Measurements from ENCODE around the gene GALNT15. TPM values are rescaled to one million over a fixed set of nuclear protein-coding genes. Genes with fewer than 3 reads are reported as not detected.

GALNT15 gene
- polyA plus RNA-seq, 4 donors, result 1.6 to 2.3 (median 2.0) TPM

GRCh38 chr3:16148783-16149182 lies 25.7 kb upstream of the GALNT15 start:
- DNase-seq (ENCODE audit: low read depth in 4 of 4, low spot score in 3 of 4), result peak in 1 of 4 donors; percentile 5

- no peak for DNase-seq (ENCODE audit: low read depth in 4 of 4, low spot score in 3 of 4)
Measured at GRCh38 chr3:16150285-16150684, 24.2 kb upstream of the GALNT15 start.

DNA sequence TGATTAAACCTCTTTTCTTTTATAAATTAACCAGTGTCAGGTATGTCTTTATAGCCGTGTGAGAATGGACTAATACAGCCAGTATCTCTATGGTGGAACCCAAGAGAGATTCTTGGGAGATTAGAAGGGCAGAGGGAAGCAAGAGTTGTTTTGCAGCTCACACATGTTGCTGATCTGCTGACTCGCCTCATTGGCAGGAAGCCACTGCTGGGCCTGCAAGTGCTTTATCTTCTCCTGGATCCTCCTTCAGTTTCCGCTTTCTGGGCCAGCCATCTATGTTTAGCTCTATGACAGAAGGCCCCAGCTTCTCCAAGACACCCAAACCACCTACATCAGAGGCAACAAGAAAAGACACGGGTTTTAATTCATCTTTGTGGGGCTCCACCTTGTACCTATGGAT lies 23.4 kb upstream of the GALNT15 start:
- no peak for DNase-seq (ENCODE audit: low read depth in 4 of 4, low spot score in 3 of 4)

- no peak for DNase-seq (ENCODE audit: low read depth in 4 of 4, low spot score in 3 of 4)
Measured at GRCh38 chr3:16168211-16168610, 6.3 kb upstream of the GALNT15 start.

DNA sequence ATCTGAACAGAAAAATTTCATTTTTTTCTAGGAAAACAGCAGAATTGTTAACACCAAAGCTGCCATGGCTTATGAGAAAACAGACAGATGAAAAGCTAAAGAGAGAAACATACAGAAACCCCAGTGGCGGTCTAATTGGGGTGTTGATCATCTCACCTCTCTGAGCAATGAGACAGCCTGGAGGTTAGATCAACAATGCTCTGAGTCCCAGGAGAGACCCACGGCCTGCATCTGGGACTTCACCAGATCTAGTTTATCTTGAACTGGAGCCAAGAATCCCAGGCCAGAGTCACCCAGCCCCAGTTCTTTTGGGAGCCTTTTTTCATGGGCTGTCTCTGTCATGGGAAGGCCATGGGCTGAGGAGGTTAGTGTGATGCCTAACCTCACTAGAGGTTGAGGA lies 3.5 kb upstream of the GALNT15 start:
- no peak for DNase-seq (ENCODE audit: low read depth in 4 of 4, low spot score in 3 of 4)

GRCh38 chr3:16171825-16172224 lies 2.7 kb upstream of the GALNT15 start:
- DNase-seq (ENCODE audit: low read depth in 4 of 4, low spot score in 3 of 4), result no peak

- DNase-seq (ENCODE audit: low read depth in 4 of 4, low spot score in 3 of 4), result no peak
Measured at GRCh38 chr3:16173283-16174025, 1.0 kb upstream of the GALNT15 start.

DNA sequence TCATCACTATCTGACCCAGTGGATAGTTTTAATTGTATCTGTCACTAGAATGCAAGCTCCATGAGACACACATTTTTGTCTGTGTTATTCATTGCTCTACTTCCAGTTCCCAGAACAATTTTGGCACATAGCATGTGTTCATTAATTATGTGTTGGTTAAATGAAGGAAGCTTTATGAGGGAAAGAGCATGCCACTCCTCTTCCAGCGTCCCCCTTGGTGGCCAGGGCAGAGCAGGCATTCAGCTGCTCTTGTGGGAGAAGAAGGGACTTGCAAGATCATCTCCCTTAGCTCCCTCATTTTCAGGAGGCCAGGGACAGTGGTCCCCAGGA lies 489 bp upstream of the GALNT15 start:
- DNase-seq (ENCODE audit: low read depth in 4 of 4, low spot score in 3 of 4), result no peak

- DNase-seq (ENCODE audit: low read depth in 4 of 4, low spot score in 3 of 4), result no peak
Measured at GRCh38 chr3:16174976-16175901, 759 bp downstream of the GALNT15 start.

- DNase-seq (ENCODE audit: low read depth in 4 of 4, low spot score in 3 of 4), result no peak
Measured at GRCh38 chr3:16176391-16177030, 2.0 kb downstream of the GALNT15 start.

DNA sequence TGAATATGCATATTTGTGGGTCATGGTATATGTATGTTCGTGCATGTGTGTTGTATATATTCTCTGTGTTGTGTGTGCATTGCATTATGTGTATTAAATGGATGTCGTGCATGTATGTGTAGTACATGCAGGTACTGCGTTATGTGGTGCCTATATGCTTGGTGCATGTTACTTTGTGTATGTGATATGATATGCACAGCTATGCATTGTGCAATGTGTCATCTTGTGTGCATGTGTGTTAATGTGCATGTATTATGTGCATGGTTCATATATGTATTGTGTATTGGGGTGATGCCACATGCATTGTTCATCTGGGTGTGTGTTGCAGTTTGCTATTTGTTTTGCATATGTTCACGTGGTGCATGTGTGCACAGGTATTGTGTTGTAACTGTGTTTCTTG lies 2.9 kb downstream of the GALNT15 start:
- DNase-seq (ENCODE audit: low read depth in 4 of 4, low spot score in 3 of 4), result no peak

GRCh38 chr3:16177962-16178627 lies 3.6 kb downstream of the GALNT15 start:
- DNase-seq (ENCODE audit: low read depth in 4 of 4, low spot score in 3 of 4), result peak; percentile 35 to 62 (median 51)

DNA sequence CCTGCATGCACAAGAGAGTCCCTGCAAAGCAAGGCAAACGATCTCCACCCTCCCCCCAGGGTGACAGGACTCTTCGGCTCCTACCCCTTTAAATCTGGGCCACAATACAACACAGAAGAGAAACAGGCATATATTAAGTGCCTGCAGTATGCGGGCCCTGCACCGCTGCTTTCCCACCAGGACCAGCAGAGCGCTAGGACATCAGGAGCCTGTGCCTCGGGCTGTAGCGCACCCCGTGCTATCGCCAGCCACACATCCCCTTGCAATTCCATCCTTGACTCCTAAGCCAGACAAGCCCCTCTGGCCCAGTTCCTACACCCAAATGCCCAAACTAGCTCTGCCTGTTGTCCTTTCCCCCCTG lies 4.1 kb downstream of the GALNT15 start:
- no peak for DNase-seq (ENCODE audit: low read depth in 4 of 4, low spot score in 3 of 4)

DNA sequence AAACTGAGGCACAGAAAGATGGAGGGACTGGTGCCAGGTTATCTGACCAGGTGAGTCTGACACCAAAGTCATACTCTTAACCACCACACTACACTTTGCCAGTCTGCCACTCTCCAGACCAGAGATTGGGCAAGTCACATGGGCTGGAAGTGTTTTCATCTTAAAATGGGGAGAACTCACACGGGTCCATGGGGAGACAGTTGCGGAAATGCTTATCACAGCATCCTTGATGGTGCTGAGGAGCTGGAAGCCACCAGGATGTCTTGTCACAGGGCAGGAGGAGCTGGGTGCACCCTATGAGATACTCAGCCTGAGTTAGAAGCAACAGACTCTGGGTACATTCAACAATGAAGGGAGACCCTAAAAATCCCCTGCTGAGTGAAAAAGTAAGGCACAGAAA lies 4.8 kb downstream of the GALNT15 start:
- DNase-seq (ENCODE audit: low read depth in 4 of 4, low spot score in 3 of 4), result no peak

DNA sequence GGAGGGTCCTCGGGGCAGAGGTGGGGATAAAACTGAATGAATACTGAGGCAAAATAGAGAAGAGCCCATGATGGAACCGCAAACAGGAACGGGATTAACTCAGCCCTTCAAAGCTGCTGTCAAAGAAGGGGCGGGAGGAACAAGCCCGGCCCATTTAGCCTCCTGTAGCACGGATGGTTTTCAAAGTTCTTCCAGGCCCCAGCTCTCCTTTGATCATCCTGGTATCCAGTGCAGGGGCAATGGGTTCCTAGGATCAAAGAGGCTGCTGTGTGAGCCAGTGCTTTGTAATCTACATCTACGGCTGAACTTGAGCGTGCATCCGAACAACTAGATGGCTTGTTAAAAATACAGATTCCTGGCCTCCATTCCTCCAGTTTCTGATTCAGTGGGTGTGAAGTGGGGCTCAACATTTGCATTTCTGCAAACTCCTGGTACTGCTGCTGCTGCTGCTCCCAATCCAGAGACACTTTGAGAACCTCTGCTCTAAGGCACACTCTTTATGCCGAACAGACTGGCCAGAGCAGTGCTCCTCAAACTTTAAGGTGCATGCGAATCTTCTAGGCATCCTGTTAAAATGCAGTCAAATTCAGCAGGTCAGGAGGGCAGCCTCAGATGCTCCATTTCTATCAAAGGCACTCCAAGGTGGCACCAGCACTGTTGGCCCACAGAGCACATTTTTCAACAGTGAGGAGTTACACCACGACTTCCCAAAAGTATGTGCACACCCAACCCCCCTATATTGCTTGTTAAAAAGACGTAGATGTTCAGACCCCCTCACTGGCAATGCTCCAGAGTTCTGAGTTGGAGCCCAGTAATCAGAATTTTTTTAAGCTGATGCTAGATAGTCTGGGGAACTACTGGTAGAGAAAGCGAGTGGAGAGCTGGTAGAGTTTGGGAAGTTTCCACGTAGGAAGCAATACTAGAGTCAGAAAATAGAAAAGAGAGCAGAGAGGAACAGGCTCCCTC lies 5.6 kb downstream of the GALNT15 start:
- no peak for DNase-seq (ENCODE audit: low read depth in 4 of 4, low spot score in 3 of 4)

DNA sequence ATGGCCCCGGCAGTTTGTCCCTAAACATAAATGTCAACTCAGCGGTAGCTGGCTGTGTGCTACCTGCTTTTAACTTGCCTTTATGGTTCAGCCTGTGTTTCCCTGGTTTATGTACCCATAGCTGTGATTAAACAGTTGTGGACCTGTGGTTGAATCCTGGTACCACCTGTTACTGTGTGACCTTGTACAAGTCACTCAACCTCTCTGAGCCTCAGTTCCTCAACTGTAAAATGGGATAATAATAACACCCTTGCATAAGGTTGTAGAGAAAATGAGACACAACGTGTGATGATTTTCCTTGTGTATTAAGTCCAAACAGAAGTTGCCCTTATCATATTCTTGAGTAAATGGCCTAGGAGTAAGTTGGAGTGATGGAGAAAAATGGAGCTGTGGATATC lies 6.3 kb downstream of the GALNT15 start:
- DNase-seq (ENCODE audit: low read depth in 4 of 4, low spot score in 3 of 4), result no peak

DNA sequence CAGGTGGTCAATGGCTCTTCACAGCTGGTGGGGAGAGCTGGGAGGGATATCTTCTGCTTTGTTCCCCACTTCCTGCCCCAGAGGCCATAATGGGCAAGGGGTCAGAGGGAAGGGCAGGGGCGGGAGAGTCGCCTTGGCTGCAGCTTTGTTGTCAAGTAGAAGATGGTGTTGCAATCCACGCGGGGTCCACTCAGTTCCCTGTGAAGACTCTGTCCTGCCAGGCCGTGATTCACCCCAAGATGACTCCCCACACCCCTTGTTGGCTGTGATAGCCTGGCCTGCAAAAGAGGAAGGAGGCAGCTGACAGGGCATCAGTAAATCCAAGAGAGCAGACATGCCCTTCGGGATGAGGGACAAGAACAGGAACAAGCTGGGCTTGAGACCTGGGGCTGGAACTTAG lies 6.9 kb downstream of the GALNT15 start:
- no peak for DNase-seq (ENCODE audit: low read depth in 4 of 4, low spot score in 3 of 4)

DNA sequence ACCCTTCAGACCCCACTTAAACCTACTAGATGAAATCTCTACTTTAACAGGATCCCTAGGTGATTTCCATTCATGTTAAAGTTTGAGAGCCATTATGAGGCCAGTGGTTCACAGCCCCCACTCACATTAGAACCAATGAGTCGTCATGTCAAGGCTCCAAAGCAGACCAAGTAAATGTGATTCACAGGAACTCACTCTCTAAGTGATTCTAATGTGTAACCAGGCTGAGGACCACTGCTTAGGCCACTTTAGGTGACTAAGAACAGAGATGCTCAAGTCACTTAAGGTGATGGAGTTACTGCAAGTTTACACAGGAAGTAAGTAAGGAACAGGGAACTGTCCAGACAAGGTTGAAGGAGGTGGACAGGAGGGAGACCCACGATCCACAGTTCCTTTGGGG lies 7.7 kb downstream of the GALNT15 start:
- no peak for DNase-seq (ENCODE audit: low read depth in 4 of 4, low spot score in 3 of 4)

DNA sequence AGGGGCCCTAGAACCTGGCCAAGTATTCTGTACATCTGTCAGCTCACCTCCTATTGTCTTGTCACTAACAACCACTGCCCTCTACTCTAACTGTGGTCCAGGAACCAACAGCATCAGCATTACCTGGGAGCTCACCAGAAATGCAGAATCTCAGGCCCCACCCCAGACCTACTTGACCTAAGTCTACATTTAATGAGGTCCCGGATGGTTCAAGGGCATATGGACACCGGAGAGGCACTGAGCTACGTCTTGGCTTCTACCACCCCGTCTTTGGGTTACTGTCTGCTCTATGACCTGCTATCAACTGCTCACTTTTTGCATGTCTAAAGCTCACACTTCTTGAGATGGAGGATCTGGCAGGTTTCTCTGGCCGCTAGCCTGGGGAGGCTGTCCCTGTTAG lies 8.1 kb downstream of the GALNT15 start:
- no peak for DNase-seq (ENCODE audit: low read depth in 4 of 4, low spot score in 3 of 4)

DNA sequence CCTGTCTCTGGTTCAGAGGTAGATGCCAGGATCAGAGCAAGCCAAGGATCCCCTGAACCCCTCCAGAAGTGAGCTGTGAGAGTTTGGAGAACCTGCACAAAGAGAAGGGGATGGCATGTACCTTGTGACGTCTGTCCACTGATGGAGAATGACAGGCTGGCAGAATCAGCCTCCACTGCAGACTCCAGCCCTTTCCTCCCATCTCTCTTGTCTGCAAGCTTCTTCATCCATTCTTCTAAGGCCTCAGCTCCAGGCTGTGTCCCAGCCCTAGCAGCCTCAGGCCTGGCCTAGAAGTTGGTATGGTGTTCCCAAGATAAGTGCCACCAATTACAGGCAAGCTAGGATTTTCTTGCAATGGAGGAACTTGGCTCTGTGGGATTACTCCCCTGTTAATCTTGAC lies 8.6 kb downstream of the GALNT15 start:
- DNase-seq (ENCODE audit: low read depth in 4 of 4, low spot score in 3 of 4), result no peak

Measured in left renal pelvis (tissue), 4 donors.